Aorta (tissue), 5 donors: ENCODE measurements around the gene OBSCN. TPM values are rescaled to one million over a fixed set of nuclear protein-coding genes. Genes with fewer than 3 reads are reported as not detected.

Experiments
- ATAC-seq: fragments of 200-7000 bp; cut with Tn5 transposase; one replicate; pipeline ENCODE4 v1.9.1; 2022; ENCODE audit warnings: moderate library complexity; ENCODE audit not compliant: low FRiP score
- DNase-seq, 2 donors: peaks; one replicate each; pipeline ENCODE4 v3.0.0-alpha.2; 2020
- H3K27ac ChIP-seq, 2 donors: one replicate each; pipeline ENCODE4 v1.5.1; 2013; ENCODE audit warnings: low read length in 2 of 2, mild to moderate bottlenecking in 2 of 2, moderate library complexity in 2 of 2, control low read depth in 1 of 2, inconsistent platforms in 1 of 2, low read depth in 1 of 2
- H3K27me3 ChIP-seq, 2 donors: one replicate each; pipeline ENCODE4 v1.6.1; 2013; ENCODE audit warnings: control low read depth in 1 of 2, low read length in 1 of 2, mild to moderate bottlenecking in 1 of 2, moderate library complexity in 1 of 2; ENCODE audit not compliant: insufficient read depth in 2 of 2, control insufficient read depth in 1 of 2
- H3K36me3 ChIP-seq, 2 donors: one replicate each; pipeline ENCODE4 v1.6.1; 2013; ENCODE audit warnings: control low read depth in 1 of 2, low read length in 1 of 2, mild to moderate bottlenecking in 1 of 2; ENCODE audit not compliant: insufficient read depth in 2 of 2, control insufficient read depth in 1 of 2
- H3K4me1 ChIP-seq, 2 donors: one replicate each; pipeline ENCODE4 v1.6.1; 2013; ENCODE audit warnings: low read length in 2 of 2, control low read depth in 1 of 2, mild to moderate bottlenecking in 1 of 2, moderate library complexity in 1 of 2; ENCODE audit not compliant: insufficient read depth in 2 of 2, control insufficient read depth in 1 of 2
- H3K4me3 ChIP-seq, 2 donors: one replicate each; pipeline ENCODE4 v1.5.1; 2013; ENCODE audit warnings: low read length in 2 of 2, control low read depth in 1 of 2, mild to moderate bottlenecking in 1 of 2
- H3K9me3 ChIP-seq: one replicate; pipeline ENCODE4 v1.6.1; 2013; ENCODE audit warnings: mild to moderate bottlenecking, low read length; ENCODE audit not compliant: control insufficient read depth
- WGBS, 2 donors: extraction: QIAGEN DNeasy Blood & Tissue Kit; methylation state at CpG; one replicate each; pipeline ENCODE4 v1.1.7; 2013; 5-methylcytosine and 5-hydroxymethylcytosine counted together
- intact Hi-C, 2 donors: fragments of 100-400 bp; cut with DNase I; formaldehyde crosslinking; loops; one replicate each; pipeline versions ENCODE4 v1.14.2 to v1.15.0; 2022
- long read RNA-seq, 2 donors: library from polyadenylated mRNA; unstranded; transcript quantifications; one replicate each; pipeline ENCODE4 v2.0.0, GENCODE V29; 2020 to 2021
- polyA plus RNA-seq, 2 donors: library from polyadenylated mRNA; stranded (reverse); fragments of 200-250 nt; gene quantifications; one replicate each; pipeline ENCODE4 v1.2.3, GENCODE V29; 2013
- total RNA-seq, 2 donors: library from RNA; stranded (reverse); fragmentation: NEBNext Ultra II Directional; extraction: Animal tissue kit (Norgen Biotek cat#: 25700); gene quantifications; one replicate each; pipeline ENCODE4 v1.2.1, GENCODE V29; 2021
- donor health status: healthy with polysubstance abuse.
- donor health status: Bipolar disorder and iron deficiency.
- donor health status: DM: no; HTN: no; CAD: no.
- donor health status: DM: no; HTN: no; CAD: no.
- donor health status: DM: yes; HTN: yes; CAD: no.

Gene OBSCN, protein sequence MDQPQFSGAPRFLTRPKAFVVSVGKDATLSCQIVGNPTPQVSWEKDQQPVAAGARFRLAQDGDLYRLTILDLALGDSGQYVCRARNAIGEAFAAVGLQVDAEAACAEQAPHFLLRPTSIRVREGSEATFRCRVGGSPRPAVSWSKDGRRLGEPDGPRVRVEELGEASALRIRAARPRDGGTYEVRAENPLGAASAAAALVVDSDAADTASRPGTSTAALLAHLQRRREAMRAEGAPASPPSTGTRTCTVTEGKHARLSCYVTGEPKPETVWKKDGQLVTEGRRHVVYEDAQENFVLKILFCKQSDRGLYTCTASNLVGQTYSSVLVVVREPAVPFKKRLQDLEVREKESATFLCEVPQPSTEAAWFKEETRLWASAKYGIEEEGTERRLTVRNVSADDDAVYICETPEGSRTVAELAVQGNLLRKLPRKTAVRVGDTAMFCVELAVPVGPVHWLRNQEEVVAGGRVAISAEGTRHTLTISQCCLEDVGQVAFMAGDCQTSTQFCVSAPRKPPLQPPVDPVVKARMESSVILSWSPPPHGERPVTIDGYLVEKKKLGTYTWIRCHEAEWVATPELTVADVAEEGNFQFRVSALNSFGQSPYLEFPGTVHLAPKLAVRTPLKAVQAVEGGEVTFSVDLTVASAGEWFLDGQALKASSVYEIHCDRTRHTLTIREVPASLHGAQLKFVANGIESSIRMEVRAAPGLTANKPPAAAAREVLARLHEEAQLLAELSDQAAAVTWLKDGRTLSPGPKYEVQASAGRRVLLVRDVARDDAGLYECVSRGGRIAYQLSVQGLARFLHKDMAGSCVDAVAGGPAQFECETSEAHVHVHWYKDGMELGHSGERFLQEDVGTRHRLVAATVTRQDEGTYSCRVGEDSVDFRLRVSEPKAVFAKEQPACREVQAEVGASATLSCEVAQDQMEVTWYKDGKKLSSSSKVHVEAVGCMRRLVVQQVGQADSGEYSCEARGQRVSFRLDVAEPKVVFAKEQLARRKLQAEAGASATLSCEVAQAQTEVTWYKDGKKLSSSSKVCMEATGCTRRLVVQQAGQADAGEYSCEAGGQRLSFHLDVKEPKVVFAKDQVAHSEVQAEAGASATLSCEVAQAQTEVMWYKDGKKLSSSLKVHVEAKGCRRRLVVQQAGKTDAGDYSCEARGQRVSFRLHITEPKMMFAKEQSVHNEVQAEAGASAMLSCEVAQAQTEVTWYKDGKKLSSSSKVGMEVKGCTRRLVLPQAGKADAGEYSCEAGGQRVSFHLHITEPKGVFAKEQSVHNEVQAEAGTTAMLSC (N-terminal part only)
- 10 to 100 TPM in 1 of 2 donors, 1 to 10 TPM in 1; 5.9 to 19.3 TPM for total RNA-seq
- 1 to 10 TPM; 2.0 to 6.9 TPM for polyA plus RNA-seq
- long read RNA-seq, donor 1, partial matches to known transcripts, result 5 of 7 reads
- long read RNA-seq, donor 1, other reads (novel, unspliced or antisense), result 1 of 7 reads
- long read RNA-seq, donor 2, partial matches to known transcripts, result 7 of 18 reads
- long read RNA-seq, donor 2, other reads (novel, unspliced or antisense), result 10 of 18 reads

DNA sequence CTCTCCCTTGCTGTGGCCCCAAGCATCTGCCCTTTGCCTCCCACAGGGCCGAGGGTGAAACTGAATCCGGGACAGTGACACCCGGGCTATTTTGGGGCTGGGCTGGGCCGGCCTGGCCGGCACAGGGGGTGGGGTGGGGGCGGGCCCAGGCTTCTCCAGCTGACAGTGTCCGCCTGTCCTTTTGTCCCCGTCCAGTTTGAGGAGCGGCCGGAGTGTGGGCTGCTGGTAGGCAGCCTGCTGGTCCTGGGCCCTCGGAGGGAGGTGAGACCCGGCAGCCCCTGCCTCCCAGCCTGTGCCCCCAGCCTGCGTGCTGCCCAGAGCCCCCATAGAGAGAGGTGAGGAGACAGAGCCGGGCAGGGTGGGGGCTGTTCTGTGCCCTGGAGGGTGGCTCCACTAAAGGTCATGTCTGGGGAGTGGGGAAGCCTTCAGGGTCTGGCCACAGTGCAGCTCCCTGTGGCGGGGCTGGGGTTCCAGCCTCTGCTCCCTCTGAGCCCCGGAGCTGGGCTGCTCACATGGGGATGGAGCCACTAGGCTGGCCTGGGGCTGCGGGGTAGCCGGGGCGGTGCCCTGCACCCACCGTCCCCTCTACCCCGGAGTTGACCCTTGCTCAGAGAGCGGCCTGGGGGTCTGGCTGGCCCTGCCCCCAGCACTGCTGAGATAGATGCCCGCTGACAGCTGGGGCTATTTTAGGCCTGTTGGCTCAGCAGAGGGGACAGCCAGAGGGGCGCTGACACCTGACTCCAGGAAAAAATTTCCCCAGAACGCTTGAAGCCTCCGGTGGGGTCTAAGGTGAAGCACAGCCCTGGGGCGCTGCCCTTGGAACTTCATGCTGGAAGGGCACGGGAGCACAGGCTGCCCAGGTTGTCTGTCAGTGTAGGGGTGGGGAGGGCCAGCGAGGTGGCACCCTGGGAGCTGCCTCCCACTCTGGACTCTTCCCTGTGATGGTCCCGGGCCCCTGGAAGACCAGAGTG is at the start of gene OBSCN:
TSS of gene OBSCN (plus strand) at position 194 of the 971 bp plus-strand sequence. CDS start 3,740 bp downstream, outside the sequence.
- intact Hi-C loops, result no loop called here
- H3K27me3 ChIP-seq, result no peaks in the 10 kb centered on the region
- H3K27ac ChIP-seq, result no peak within 1 kb of the TSS
- no peak within 1 kb of the TSS for H3K4me3 ChIP-seq
- 37 to 43% methylated on average over 30 of the region's 30 CpGs for WGBS, 2 donors
- no peaks in the 10 kb centered on the region for H3K4me1 ChIP-seq
- ATAC-seq, result no peak
- DNase-seq, result peak in 1 of 2 donors; percentile 72
- no peaks in the 10 kb centered on the region for H3K9me3 ChIP-seq
- no peaks in the 10 kb centered on the region for H3K36me3 ChIP-seq

DNA sequence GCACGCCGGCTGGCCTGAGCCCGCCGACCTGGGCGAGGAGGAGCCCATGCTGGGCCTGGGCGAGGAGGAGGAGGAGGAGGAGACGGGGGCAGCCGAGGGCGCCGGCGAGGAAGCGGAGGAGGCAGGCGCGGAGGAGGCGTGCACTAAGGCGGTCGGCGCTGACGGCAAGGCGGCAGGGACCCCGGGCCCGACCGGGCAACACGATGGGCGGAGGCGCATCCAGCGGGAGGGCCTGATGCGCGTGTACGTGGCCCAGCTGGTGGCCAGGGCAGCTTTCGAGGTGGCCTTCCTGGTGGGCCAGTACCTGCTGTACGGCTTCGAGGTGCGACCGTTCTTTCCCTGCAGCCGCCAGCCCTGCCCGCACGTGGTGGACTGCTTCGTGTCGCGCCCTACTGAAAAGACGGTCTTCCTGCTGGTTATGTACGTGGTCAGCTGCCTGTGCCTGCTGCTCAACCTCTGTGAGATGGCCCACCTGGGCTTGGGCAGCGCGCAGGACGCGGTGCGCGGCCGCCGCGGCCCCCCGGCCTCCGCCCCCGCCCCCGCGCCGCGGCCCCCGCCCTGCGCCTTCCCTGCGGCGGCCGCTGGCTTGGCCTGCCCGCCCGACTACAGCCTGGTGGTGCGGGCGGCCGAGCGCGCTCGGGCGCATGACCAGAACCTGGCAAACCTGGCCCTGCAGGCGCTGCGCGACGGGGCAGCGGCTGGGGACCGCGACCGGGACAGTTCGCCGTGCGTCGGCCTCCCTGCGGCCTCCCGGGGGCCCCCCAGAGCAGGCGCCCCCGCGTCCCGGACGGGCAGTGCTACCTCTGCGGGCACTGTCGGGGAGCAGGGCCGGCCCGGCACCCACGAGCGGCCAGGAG is 49.5 kb upstream of the OBSCN start:
- H3K27me3 ChIP-seq, result no peaks in the 10 kb centered on the region
- H3K9me3 ChIP-seq, result no peaks in the 10 kb centered on the region
- H3K27ac ChIP-seq, result no peak overlapping the region
- intact Hi-C loops, result no loop called here
- ATAC-seq (no peak), DNase-seq (peak; percentile 43 to 72)
- WGBS, 2 donors, result 13 to 19% methylated on average over 58 to 98 of the region's 98 CpGs
- H3K4me1 ChIP-seq, result no peaks in the 10 kb centered on the region
- H3K4me3 ChIP-seq, result no peak overlapping the region
- H3K36me3 ChIP-seq, result no peaks in the 10 kb centered on the region

DNA sequence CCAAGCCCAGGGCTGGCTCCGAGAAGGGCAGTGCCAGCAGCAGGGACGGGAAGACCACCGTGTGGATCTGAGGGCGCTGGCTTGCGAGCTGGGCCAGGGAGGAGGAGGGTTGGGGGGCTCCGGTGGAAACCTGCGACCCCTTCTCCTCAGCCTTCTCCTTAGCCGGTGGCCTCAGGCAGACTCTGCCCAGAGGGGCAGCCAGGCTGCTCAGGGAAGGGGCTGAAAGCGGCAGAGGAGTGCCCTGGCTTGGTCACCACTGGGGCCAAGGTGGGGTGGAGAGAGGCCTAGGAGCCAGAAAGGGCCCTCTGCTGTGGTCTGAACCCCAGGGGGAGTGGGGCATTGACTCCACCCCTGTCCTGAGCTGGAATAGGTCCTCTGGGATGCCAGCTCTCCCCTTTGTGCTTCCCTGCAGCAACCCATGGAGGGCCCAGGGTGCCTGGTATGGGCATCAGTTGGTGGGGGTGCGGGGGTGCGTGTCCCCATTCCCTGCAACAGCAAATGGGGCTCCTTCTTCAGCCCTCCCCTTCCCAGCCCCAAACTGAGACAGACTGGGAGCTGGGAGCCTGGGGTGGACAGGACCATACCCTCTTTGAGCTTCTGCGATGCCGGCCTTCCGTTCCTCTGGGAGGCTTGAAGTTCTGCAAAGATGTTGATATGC is 48.7 kb upstream of the OBSCN start:
- ATAC-seq (no peak), DNase-seq (peak; percentile 40 to 68)
- Histone ChIP-seq H3K27me3 (no peaks in the 10 kb centered on the region), H3K4me3 (no peak overlapping the region), H3K36me3 (no peaks in the 10 kb centered on the region), H3K27ac (no peak overlapping the region), H3K9me3 (no peaks in the 10 kb centered on the region), H3K4me1 (no peaks in the 10 kb centered on the region)
- intact Hi-C loops, result no loop called here
- 75 to 78% methylated on average over 14 of the region's 14 CpGs for WGBS, 2 donors

DNA sequence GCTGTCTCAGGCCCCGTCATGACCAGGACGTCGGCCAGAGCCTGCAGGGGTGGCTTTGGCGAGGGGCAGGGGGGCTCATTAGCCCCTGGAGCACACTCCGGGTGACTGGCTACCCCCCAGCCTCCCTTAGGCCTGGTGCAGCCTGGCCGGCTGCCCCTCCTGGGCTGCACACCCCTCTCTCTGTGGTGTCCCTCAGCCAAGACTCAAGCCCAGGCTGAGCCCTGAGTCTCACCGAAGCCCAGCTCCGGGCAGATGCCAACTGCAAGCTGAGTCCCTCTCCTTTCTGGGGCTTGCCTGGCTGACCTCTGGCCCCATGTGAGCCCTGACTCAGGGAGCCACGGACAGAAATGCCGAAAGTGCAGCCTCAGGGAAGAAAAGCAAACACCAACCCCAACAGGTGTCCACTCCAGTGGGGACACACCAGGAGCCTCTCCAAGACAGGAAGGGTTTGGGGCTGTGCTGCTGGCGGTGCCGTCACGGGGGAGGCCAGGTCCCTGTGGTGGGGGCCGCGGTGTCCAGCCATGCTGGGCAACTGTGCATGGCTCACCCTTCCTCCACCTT is 47.6 kb upstream of the OBSCN start:
- Histone ChIP-seq H3K4me3 (no peak overlapping the region), H3K36me3 (no peaks in the 10 kb centered on the region), H3K27ac (no peak overlapping the region), H3K27me3 (no peaks in the 10 kb centered on the region), H3K4me1 (no peaks in the 10 kb centered on the region), H3K9me3 (no peaks in the 10 kb centered on the region)
- DNase-seq, result peak; percentile 42 to 53
- ATAC-seq, result no peak
- 81% methylated on average over 13 to 15 of the region's 15 CpGs for WGBS, 2 donors
- intact Hi-C loops, result loop anchor here in 1 of 2 donors (10.0 kb wide), 1 partner anchor 375 kb away; no protein-coding TSS in a partner anchor

DNA sequence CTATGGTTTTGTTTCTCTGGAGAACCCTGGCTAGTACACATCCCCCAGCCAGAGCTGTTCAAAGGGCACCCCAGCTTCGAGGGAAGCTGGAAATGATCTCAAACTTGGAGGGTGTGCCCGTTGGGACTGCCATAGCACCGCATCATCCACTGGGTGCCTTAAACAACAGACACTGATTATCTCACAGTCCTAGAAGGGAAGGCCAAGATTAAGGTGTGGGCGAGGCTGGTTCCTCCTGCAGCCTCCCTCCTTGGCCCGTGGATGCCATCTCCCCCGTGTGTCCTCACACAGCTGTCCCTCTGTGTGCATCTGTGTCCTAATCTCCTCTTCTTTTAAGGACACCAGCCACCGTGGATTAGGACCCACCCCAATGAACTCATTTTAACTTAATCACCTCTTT is 46.5 kb upstream of the OBSCN start:
- H3K4me1 ChIP-seq, result no peaks in the 10 kb centered on the region
- intact Hi-C loops, result loop anchor here in 1 of 2 donors (10.0 kb wide), 1 partner anchor 377 kb away; no protein-coding TSS in a partner anchor
- H3K27ac ChIP-seq, result no peak overlapping the region
- WGBS, 2 donors, result 53 to 58% methylated on average over 6 to 7 of the region's 7 CpGs
- H3K4me3 ChIP-seq, result no peak overlapping the region
- no peaks in the 10 kb centered on the region for H3K36me3 ChIP-seq
- H3K9me3 ChIP-seq, result no peaks in the 10 kb centered on the region
- DNase-seq (no peak), ATAC-seq (no peak)
- H3K27me3 ChIP-seq, result no peaks in the 10 kb centered on the region

DNA sequence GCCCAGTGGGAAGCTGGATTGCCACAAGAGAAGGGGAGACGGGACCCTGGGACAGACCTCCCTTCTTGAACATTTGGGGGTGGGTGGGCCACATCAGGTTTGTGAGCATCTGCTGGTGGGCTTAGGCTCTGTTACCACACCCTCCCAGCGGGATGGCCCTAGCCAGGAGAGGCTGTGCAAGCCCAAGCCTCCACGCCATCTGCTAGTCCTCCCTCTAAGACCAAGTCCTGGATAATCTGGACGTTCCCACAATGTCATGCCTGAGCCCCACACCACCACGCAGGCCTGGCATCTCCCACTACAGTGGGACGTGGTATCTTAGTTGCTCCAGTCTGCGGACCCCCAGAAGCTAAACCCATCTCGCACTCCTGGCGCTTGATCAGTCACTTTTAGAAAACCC is 46.0 kb upstream of the OBSCN start:
- no peaks in the 10 kb centered on the region for H3K4me1 ChIP-seq
- H3K27me3 ChIP-seq, result no peaks in the 10 kb centered on the region
- DNase-seq (no peak), ATAC-seq (no peak)
- 78% methylated on average over 9 of the region's 9 CpGs for WGBS, 2 donors
- intact Hi-C loops, result loop anchor here in 1 of 2 donors (10.0 kb wide), 1 partner anchor 377 kb away; no protein-coding TSS in a partner anchor
- no peak overlapping the region for H3K4me3 ChIP-seq
- H3K36me3 ChIP-seq, result no peaks in the 10 kb centered on the region
- no peak overlapping the region for H3K27ac ChIP-seq
- no peaks in the 10 kb centered on the region for H3K9me3 ChIP-seq
